ENCODE data around the gene HSD3B7.

The HSD3B7 gene

GRCh38 chr16:30956601-30957455 is 28.2 kb upstream of the HSD3B7 start:
- FAIRE-seq: peak; percentile 52
- peak; percentile 61 for DNase-seq (ENCODE audit: extremely low spot score, insufficient read length, low read depth)

DNA sequence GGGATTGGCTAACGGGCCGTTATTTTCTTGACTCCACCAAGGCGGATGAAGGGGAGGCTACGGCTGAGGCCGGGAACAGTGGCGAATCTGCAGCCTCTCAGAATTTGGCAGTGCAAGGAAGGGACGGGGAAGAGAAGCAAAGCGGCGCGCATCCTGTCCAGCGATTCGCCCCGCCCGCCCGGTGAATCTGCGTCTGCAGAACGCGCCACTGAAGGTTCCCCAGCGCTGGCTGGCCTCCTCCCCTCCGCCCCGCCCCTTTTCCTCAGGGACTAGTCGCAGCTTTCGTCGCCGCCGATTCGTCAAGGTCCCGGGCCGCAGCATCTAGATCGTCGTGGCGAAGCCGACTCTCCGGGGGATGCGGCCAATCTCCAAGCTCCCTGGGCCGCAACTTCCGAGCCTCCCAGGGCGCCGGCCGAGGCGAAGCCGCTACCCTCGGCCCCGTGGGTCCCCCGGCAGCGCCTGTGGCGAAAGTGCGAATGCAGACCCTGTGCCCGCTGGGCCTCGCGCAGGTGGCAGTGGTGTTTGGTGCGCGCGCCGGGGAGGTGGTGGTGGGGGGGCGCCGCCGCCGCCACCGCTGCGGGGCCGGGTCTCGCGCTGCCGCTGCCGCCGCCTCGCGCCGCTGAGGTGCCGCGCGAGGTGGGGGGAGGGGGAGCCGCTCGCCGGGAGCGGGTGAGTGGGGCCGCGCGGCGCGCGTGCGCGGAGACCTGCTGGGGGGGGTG is 27.4 kb upstream of the HSD3B7 start, which contains the start of gene SETD1A:
Gene SETD1A (plus strand): TSS at position 299 of the 719 bp plus-strand sequence. CDS start 978 bp downstream, outside the sequence.
- FAIRE-seq (peak; percentile 86), DNase-seq (ENCODE audit: extremely low spot score, insufficient read length, low read depth) (peak; percentile 97)

DNA sequence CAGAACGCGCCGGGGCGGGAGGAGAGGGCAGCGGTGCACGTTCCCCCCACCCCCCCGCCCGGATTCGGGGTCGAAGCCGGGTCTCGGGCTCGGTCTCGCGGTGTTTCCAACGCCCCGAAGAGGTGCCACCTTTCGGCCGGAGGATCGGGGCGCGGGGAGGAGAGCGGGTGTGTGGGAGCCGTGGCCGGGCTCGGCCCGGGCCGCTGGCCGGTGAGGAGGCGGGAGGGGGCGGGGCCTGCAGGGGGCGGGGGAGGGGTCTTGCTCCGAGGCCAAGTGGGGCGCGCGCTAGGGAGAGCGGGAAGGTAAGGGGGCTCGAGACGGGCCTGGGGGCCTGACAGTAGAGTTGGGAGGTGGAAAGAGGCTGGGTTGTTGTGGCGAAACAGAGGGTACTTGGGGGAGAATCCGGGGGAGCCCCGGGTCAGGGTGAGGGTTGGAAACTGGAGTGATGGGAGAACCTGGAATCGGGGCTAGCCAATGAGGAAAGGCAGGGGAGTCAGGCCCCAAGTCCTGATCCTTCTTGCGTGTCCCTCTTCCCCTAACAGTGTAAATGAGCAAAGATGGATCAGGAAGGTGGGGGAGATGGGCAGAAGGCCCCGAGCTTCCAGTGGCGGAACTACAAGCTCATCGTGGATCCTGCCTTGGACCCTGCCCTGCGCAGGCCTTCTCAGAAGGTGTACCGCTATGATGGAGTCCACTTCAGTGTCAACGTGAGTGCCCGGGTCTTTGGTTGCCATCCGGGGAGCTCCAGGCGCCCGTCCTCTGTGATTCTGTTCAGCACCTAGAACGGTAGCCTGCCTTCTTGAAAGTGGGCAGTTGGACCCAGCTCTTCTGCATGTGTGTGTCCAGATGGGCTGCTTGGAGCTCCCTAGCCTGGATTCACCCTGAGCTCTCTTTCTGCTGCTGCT is 26.6 kb upstream of the HSD3B7 start:
- no peak for FAIRE-seq
- DNase-seq (ENCODE audit: extremely low spot score, insufficient read length, low read depth): peak; percentile 51

DNA sequence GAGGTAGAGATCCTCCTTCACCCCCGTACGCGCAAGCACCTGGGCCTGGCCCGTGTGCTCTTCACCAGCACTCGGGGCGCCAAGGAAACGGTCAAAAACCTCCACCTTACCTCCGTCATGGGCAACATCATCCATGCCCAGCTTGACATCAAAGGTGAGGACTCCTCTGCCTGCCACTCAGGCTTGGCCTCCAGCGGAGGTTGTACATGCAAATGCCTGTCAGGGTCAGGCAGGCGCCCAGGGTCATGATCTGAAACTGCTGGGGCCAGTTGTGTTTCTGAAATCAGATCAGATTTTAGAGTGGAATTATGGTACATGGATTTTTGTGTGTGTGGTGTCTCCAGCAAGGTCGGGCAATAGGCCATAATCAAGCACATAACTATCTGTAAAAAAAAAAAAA is 23.6 kb upstream of the HSD3B7 start:
- DNase-seq (ENCODE audit: extremely low spot score, insufficient read length, low read depth): no peak

GRCh38 chr16:30963925-30964511 is 21.0 kb upstream of the HSD3B7 start:
- FAIRE-seq (no peak), DNase-seq (ENCODE audit: extremely low spot score, insufficient read length, low read depth) (no peak)

More for the DNA sequence above, 23.6 kb upstream of the HSD3B7 start:
- no peak for FAIRE-seq

DNA sequence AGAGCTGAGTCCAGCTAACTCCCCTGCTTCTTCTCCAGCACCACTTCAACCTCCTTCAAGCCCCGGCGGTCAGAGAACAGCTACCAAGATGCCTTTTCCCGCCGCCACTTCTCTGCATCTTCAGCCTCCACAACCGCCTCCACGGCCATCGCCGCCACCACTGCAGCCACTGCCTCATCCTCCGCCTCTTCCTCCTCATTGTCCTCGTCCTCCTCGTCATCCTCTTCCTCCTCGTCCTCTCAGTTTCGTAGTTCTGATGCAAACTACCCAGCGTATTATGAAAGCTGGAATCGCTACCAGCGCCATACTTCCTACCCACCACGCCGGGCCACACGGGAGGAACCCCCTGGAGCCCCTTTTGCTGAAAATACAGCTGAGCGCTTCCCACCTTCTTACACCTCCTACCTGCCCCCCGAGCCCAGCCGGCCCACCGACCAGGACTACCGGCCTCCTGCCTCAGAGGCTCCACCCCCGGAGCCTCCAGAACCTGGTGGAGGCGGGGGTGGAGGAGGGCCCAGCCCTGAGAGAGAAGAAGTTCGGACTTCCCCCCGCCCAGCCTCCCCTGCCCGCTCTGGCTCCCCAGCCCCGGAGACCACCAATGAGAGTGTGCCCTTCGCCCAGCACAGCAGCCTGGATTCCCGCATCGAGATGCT is 20.3 kb upstream of the HSD3B7 start:
- FAIRE-seq (no peak), DNase-seq (ENCODE audit: extremely low spot score, insufficient read length, low read depth) (no peak)

DNA sequence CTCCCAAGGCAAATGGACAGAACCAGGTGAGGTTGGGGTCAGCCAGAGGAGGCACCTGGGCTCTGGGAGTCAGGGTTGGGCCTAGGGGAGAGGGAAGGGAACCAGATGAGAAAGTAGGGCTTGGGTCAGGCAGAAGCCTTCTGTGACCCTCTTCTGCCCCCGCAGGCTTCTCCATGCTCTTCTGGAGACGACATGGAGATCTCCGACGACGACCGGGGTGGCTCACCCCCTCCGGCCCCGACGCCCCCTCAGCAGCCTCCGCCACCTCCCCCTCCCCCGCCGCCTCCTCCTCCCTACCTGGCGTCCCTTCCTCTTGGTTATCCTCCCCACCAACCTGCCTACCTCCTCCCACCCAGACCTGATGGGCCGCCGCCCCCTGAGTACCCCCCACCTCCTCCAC is 19.6 kb upstream of the HSD3B7 start:
- no peak for FAIRE-seq
- DNase-seq (ENCODE audit: extremely low spot score, insufficient read length, low read depth): no peak

DNA sequence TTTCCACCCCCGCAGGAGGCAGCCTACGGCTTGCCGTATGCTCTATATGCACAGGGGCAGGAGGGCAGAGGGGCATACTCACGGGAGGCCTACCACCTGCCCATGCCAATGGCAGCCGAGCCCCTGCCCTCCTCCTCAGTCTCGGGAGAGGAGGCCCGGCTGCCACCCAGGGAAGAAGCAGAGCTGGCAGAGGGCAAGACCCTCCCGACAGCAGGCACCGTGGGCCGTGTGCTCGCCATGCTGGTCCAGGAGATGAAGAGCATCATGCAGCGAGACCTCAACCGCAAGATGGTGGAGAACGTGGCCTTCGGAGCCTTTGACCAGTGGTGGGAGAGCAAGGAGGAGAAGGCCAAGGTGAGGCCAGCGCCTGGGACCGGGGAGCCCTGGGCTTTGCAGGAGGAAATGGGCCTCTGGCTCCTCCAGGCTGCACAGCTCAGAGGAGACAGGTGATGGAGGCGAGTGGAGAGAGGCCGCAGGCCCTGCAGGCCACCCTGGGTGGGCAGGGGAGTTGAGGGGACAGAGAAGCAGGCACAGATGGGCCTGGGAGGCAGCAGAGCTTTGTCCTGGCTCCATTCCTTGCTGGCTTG is 18.9 kb upstream of the HSD3B7 start:
- no peak for DNase-seq (ENCODE audit: extremely low spot score, insufficient read length, low read depth)
- no peak for FAIRE-seq

- DNase-seq (ENCODE audit: extremely low spot score, insufficient read length, low read depth): no peak
- FAIRE-seq: no peak
These were observed 17.2 kb upstream of the HSD3B7 start for GRCh38 chr16:30967795-30968194.

GRCh38 chr16:30969246-30969842 is 15.7 kb upstream of the HSD3B7 start:
- FAIRE-seq: no peak
- no peak for DNase-seq (ENCODE audit: extremely low spot score, insufficient read length, low read depth)

- FAIRE-seq (no peak), DNase-seq (ENCODE audit: extremely low spot score, insufficient read length, low read depth) (no peak)
These were observed 13.7 kb upstream of the HSD3B7 start for GRCh38 chr16:30971298-30971697.

- FAIRE-seq: no peak
- DNase-seq (ENCODE audit: extremely low spot score, insufficient read length, low read depth): no peak
These were observed 12.1 kb upstream of the HSD3B7 start for GRCh38 chr16:30972872-30973271.

- FAIRE-seq (no peak), DNase-seq (ENCODE audit: extremely low spot score, insufficient read length, low read depth) (no peak)
These were observed 10.7 kb upstream of the HSD3B7 start for GRCh38 chr16:30974348-30974747.

- DNase-seq (ENCODE audit: extremely low spot score, insufficient read length, low read depth) (no peak), FAIRE-seq (no peak)
These were observed 8.5 kb upstream of the HSD3B7 start for GRCh38 chr16:30976486-30976885.

DNA sequence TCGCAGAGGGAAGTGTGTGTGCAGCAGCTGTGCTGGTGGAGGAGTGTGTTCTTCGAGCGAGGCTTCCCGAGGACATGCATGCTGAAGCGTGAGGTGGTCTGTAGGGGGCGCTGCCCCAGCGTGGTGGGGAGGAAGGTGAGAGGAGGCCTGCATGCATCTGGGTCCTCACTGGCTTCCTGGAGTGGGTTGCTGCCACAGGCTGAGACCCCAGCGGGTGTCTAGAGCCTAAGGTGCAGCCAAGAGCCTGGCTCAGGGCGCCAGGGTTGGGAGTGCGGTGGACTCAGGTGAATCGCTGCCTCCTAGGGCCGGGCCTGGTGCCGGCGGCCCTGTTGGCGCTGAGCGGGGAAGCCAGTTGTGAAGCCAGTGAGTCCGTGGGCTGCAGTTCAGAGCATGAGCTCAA is 7.5 kb upstream of the HSD3B7 start:
- FAIRE-seq (no peak), DNase-seq (ENCODE audit: extremely low spot score, insufficient read length, low read depth) (no peak)

GRCh38 chr16:30979170-30980022 is 5.6 kb upstream of the HSD3B7 start:
- no peak for FAIRE-seq
- no peak for DNase-seq (ENCODE audit: extremely low spot score, insufficient read length, low read depth)

DNA sequence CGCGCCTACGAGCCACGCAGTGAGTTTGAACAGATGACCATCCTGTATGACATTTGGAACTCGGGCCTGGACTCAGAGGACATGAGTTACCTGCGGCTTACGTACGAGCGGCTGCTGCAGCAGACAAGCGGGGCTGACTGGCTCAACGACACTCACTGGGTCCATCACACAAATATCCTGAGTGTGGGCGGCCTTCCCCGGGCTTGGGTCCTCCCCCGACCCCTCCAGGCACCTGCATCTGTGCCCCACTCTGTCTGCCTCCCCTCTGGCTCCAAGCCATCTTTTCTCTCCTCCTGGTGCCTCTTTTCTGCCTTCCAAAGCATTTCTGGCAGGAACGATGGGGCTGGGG is 5.0 kb upstream of the HSD3B7 start:
- DNase-seq (ENCODE audit: extremely low spot score, insufficient read length, low read depth): no peak
- no peak for FAIRE-seq

DNA sequence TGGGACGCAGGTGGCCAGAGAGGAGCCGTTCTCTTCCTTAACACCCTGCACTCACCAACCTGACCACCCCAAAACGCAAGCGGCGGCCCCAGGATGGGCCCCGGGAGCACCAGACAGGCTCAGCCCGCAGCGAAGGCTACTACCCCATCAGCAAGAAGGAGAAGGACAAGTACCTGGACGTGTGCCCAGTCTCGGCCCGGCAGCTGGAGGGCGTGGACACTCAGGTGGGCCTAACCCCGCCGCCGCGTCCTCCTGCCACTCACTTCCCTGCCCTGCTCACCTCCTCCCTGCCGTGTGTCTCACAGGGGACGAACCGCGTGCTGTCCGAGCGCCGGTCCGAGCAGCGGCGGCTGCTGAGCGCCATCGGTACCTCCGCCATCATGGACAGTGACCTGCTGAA is 4.6 kb upstream of the HSD3B7 start:
- DNase-seq (ENCODE audit: extremely low spot score, insufficient read length, low read depth): no peak
- no peak for FAIRE-seq

Measured in GM18507 (cell line).